Uterus (tissue), 2 donors: ENCODE measurements around the gene S1PR4.

Experiments used
- POLR2A ChIP-seq, 2 donors: fragments of 450-650 bp; IDR thresholded peaks; one replicate each; pipeline ENCODE4 v1.6.1; 2016; ENCODE audit warnings: antibody characterized with exemption in 2 of 2, mild to moderate bottlenecking in 1 of 2, moderate library complexity in 1 of 2
- TF ChIP-seq, protein P1 (sequence below), 4 experiments: fragments of 200-600 bp in 2 of 4; fragments of 450-650 bp in 2 of 4; sonication (generic) in 2 of 4; IDR thresholded peaks; one replicate each; pipeline ENCODE4 v1.5.1; 2016 to 2019; ENCODE audit warnings: antibody characterized with exemption in 4 of 4, mild to moderate bottlenecking in 2 of 4, moderate library complexity in 1 of 4

DNA sequence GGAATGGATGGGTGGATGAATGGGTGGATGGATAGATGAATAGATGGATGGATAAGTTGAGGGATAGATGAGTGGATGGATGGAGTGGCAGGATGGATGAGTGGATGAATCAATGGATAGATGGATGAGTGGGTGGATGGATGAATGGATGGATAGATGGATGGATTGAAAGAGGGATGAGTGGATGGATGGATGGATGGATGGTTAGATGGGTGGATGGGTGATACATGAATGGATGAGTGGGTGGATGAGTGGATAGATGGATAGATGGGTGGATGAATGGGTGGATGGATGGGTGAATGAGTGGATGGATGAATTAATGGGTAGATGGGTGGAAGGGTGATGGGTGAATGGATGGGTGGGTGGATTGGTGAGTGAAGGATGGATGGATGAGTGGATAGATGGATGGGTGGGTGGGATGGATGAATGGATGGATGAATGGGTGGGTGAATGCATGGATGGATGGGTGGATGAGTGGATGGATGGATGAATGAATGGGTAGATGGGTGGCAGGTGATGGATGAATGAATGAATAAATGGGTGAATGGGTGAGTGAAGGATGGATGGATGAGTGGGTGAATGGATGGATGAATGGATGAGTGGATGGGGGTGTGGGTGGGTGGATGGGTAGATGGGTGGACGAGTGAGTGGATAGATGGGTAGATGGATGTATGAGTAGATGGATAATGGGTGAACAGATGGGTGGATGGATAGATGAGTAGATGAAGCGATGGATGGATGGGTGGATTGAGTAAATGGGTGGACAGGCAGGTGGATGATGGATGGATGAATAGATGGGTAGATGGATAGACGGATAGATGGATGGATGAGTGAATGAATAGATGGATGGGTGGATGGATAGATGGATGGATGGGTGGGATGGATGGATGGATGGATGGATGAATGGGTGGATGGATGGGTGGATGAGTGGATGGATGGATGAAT is 25.0 kb upstream of the S1PR4 start:
- TF ChIP-seq, protein P1, sequence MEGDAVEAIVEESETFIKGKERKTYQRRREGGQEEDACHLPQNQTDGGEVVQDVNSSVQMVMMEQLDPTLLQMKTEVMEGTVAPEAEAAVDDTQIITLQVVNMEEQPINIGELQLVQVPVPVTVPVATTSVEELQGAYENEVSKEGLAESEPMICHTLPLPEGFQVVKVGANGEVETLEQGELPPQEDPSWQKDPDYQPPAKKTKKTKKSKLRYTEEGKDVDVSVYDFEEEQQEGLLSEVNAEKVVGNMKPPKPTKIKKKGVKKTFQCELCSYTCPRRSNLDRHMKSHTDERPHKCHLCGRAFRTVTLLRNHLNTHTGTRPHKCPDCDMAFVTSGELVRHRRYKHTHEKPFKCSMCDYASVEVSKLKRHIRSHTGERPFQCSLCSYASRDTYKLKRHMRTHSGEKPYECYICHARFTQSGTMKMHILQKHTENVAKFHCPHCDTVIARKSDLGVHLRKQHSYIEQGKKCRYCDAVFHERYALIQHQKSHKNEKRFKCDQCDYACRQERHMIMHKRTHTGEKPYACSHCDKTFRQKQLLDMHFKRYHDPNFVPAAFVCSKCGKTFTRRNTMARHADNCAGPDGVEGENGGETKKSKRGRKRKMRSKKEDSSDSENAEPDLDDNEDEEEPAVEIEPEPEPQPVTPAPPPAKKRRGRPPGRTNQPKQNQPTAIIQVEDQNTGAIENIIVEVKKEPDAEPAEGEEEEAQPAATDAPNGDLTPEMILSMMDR (IDR thresholded peaks at IDR 0.05), result no peak
- TF ChIP-seq POLR2A (IDR thresholded peaks at IDR 0.05), result no peak
